Colonic mucosa (tissue), 4 donors: ENCODE data around the gene OTULIN. TPM values are rescaled to one million over a fixed set of nuclear protein-coding genes. Genes with fewer than 3 reads are reported as not detected.

ENCODE experiments used
- DNase-seq: peaks from one replicate; pipeline ENCODE4 v3.0.0-alpha.2; 2020
- H3K27ac ChIP-seq: fragments of 200-600 bp; one replicate; pipeline ENCODE4 v1.8.0; 2021
- H3K27me3 ChIP-seq: fragments of 200-600 bp; one replicate; pipeline ENCODE4 v1.8.0; 2021
- H3K36me3 ChIP-seq: fragments of 200-600 bp; one replicate; pipeline ENCODE4 v1.8.0; 2021
- H3K4me1 ChIP-seq: fragments of 200-600 bp; one replicate; pipeline ENCODE4 v1.8.0; 2021; ENCODE audit warnings: mild to moderate bottlenecking
- H3K4me3 ChIP-seq: fragments of 200-600 bp; one replicate; pipeline ENCODE4 v1.8.0; 2021
- H3K9ac ChIP-seq, 2 donors: one replicate each; pipeline ENCODE4 v1.7.0; 2013; ENCODE audit warnings: control low read depth in 2 of 2, low read depth in 2 of 2, low read length in 2 of 2
- H3K9me3 ChIP-seq: fragments of 200-600 bp; one replicate; pipeline ENCODE4 v1.8.0; 2021
- CTCF ChIP-seq: fragments of 200-600 bp; IDR thresholded peaks from one replicate; pipeline ENCODE4 v1.8.0; 2022; ENCODE audit warnings: antibody characterized with exemption, mild to moderate bottlenecking
- intact Hi-C: fragments of 100-400 bp; cut with DNase I; formaldehyde crosslinking; loops from one replicate; pipeline ENCODE4 v1.14.1; 2022
- total RNA-seq, 2 donors: library from RNA; stranded (reverse); fragmentation: NEBNext Ultra II Directional in 1 of 2; extraction: Animal tissue kit (Norgen Biotek cat#: 25700) in 1 of 2; gene quantifications; one replicate each; pipeline ENCODE4 v1.2.1, GENCODE V29; 2021
- donor health status: healthy.
- donor health status: DM: no; HTN: no; CAD: no.
- donor health status: DM: no; HTN: no; CAD: no.

The OTULIN gene
- total RNA-seq, 2 donors from 2014 or later: 28.8 to 32.9 TPM

- H3K27ac ChIP-seq: no peak overlapping the region
- no peaks in the 10 kb centered on the region for H3K4me1 ChIP-seq
- intact Hi-C loops: no loop called here
- H3K9ac ChIP-seq: no peak overlapping the region
- TF ChIP-seq CTCF: no peak
- H3K9me3 ChIP-seq: no peaks in the 10 kb centered on the region
- H3K27me3 ChIP-seq: no peaks in the 10 kb centered on the region
- DNase-seq: no peak
- H3K36me3 ChIP-seq: peaks cover 3% of the 10 kb centered on the region
- H3K4me3 ChIP-seq: no peak overlapping the region
These were observed 31.5 kb downstream of the OTULIN start for GRCh38 chr5:14696057-14696456.

GRCh38 chr5:14696851-14697250 lies 32.3 kb downstream of the OTULIN start:
- H3K27me3 ChIP-seq: no peaks in the 10 kb centered on the region
- intact Hi-C loops: no loop called here
- TF ChIP-seq CTCF: no peak
- no peak overlapping the region for H3K9ac ChIP-seq
- no peaks in the 10 kb centered on the region for H3K9me3 ChIP-seq
- no peak overlapping the region for H3K4me3 ChIP-seq
- H3K36me3 ChIP-seq: peaks cover 3% of the 10 kb centered on the region
- DNase-seq: no peak
- no peaks in the 10 kb centered on the region for H3K4me1 ChIP-seq
- H3K27ac ChIP-seq: no peak overlapping the region

GRCh38 chr5:14698495-14698894 lies 34.0 kb downstream of the OTULIN start:
- intact Hi-C loops: no loop called here
- Histone ChIP-seq H3K9ac (no peak overlapping the region), H3K27me3 (no peaks in the 10 kb centered on the region), H3K4me1 (no peaks in the 10 kb centered on the region), H3K36me3 (no peaks in the 10 kb centered on the region), H3K27ac (no peak overlapping the region), H3K4me3 (no peak overlapping the region), H3K9me3 (no peaks in the 10 kb centered on the region)
- no peak for TF ChIP-seq CTCF
- DNase-seq: no peak

- Histone ChIP-seq H3K4me1 (no peaks in the 10 kb centered on the region), H3K9ac (no peak overlapping the region), H3K9me3 (no peaks in the 10 kb centered on the region), H3K4me3 (no peak overlapping the region), H3K36me3 (no peaks in the 10 kb centered on the region), H3K27ac (no peak overlapping the region), H3K27me3 (no peaks in the 10 kb centered on the region)
- no peak for DNase-seq
- intact Hi-C loops: no loop called here
- TF ChIP-seq CTCF: no peak
These were observed 34.6 kb downstream of the OTULIN start for GRCh38 chr5:14699159-14699558.

- H3K4me3 ChIP-seq: no peak overlapping the region
- TF ChIP-seq CTCF: no peak
- H3K27me3 ChIP-seq: no peaks in the 10 kb centered on the region
- H3K9me3 ChIP-seq: no peaks in the 10 kb centered on the region
- DNase-seq: no peak
- H3K4me1 ChIP-seq: no peaks in the 10 kb centered on the region
- no peak overlapping the region for H3K27ac ChIP-seq
- intact Hi-C loops: no loop called here
- H3K36me3 ChIP-seq: no peaks in the 10 kb centered on the region
- no peak overlapping the region for H3K9ac ChIP-seq
These were observed 35.4 kb downstream of the OTULIN start for GRCh38 chr5:14699807-14700400.
